ENCODE measurements around the gene TUBA1B. TPM values are rescaled to one million over a fixed set of nuclear protein-coding genes. Genes with fewer than 3 reads are reported as not detected.

Gene TUBA1B
- total and polyA plus RNA-seq, 2 donors (not counting 3 experiments of a cell fraction or from before 2014, with no cell fraction given) = 2,245 to 5,362 TPM

- DNase-seq (ENCODE audit: low read depth, low spot score) (peak; percentile 37), FAIRE-seq (peak; percentile 63)
- BruUV-seq (replicated peaks) = TSS peak; percentile 19
- Histone ChIP-seq H2AFZ (ENCODE audit: low read depth, low read length) (peak overlapping the region; percentile 37), H3K4me2 (ENCODE audit: insufficient read depth, low read length) (peak overlapping the region; percentile 79), H3K27ac (ENCODE audit: insufficient read depth, low read depth, low read length) (peak overlapping the region; percentile 36), H3K36me3 (ENCODE audit: control insufficient read depth in 2 of 2, extremely low read depth in 1 of 2, insufficient read depth in 2 of 2, low read length in 2 of 2) (peaks cover 0 to 14% of the 10 kb centered on the region in 2 experiments), H3K9ac (replicated peaks; ENCODE audit: extremely low read depth, insufficient read depth, low read length) (peak overlapping the region; percentile 67), H3K9me3 (replicated peaks; ENCODE audit: control insufficient read depth, insufficient read depth, low read length) (no peaks in the 10 kb centered on the region), H3K9me1 (replicated peaks; ENCODE audit: control insufficient read depth, extremely low read depth, insufficient read depth, low read length) (no peaks in the 10 kb centered on the region), H3K4me1 (ENCODE audit: control insufficient read depth, extremely low read depth, insufficient read depth, low read length) (peaks cover 28% of the 10 kb centered on the region), H3K4me3 (replicated peaks in 1 of 3; ENCODE audit: insufficient read depth in 1 of 3, low read depth in 1 of 3, low read length in 3 of 3) (peak overlapping the region; percentile 36 to 92 (median 68)), H4K20me1 (replicated peaks; ENCODE audit: control insufficient read depth, extremely low read depth, insufficient read depth, low read length) (no peaks in the 10 kb centered on the region), H3K79me2 (ENCODE audit: control insufficient read depth, insufficient read depth, low read length) (peaks cover 26% of the 10 kb centered on the region), H3K27me3 (ENCODE audit: control insufficient read depth in 2 of 2, insufficient read depth in 2 of 2, low read length in 2 of 2) (no peaks in the 10 kb centered on the region)
- intact Hi-C loops (cut with micrococcal nuclease) (loop anchor here (1.0 to 2.0 kb wide), 2 partner anchors 16 to 21 kb away; partner anchors contain the start of genes DHH and TUBA1B), dilution Hi-C loops (cut with MboI; ENCODE audit: extremely low pct_ligation_motif_present, low sequenced_read_pairs) (no loop called here)
- CTCF ChIA-PET = interaction anchor here (1.0 to 5.7 kb wide), 17 partner anchors 8 to 132 kb away, joined by 3 to 56 read pairs (median 9); partner anchors contain the start of genes DHH and TUBA1B
- TF ChIP-seq JUN (IDR thresholded peaks at IDR 0.05; ENCODE audit: borderline replicate concordance, insufficient read depth, insufficient read length, low read depth) (no peak), POLR2A (IDR thresholded peaks at IDR 0.05; ENCODE audit: low read depth, low read length) (no peak), GATA2 (IDR thresholded peaks at IDR 0.05; ENCODE audit: insufficient read depth, insufficient read length, low read depth, low read length) (no peak)
- POLR2A ChIA-PET = interaction anchor here (0.8 to 5.2 kb wide), 5 partner anchors 8 to 50 kb away, joined by 3 to 27 read pairs (median 7); partner anchors contain the start of genes DHH, KMT2D and TUBA1B
These were observed 21.3 kb downstream of the TUBA1B start for GRCh38 chr12:49109641-49110463.

- Histone ChIP-seq H3K4me1 (ENCODE audit: control insufficient read depth, extremely low read depth, insufficient read depth, low read length) (peaks cover 36% of the 10 kb centered on the region), H3K4me3 (replicated peaks in 1 of 3; ENCODE audit: insufficient read depth in 1 of 3, low read depth in 1 of 3, low read length in 3 of 3) (peak overlapping the region in 2 of 3 experiments; percentile 68 to 92), H3K36me3 (ENCODE audit: control insufficient read depth in 2 of 2, extremely low read depth in 1 of 2, insufficient read depth in 2 of 2, low read length in 2 of 2) (peaks cover 5 to 20% of the 10 kb centered on the region in 2 experiments), H2AFZ (ENCODE audit: low read depth, low read length) (no peak overlapping the region), H4K20me1 (replicated peaks; ENCODE audit: control insufficient read depth, extremely low read depth, insufficient read depth, low read length) (no peaks in the 10 kb centered on the region), H3K27me3 (ENCODE audit: control insufficient read depth in 2 of 2, insufficient read depth in 2 of 2, low read length in 2 of 2) (no peaks in the 10 kb centered on the region), H3K9me3 (replicated peaks; ENCODE audit: control insufficient read depth, insufficient read depth, low read length) (no peaks in the 10 kb centered on the region), H3K27ac (ENCODE audit: insufficient read depth, low read depth, low read length) (no peak overlapping the region), H3K9ac (replicated peaks; ENCODE audit: extremely low read depth, insufficient read depth, low read length) (no peak overlapping the region), H3K9me1 (replicated peaks; ENCODE audit: control insufficient read depth, extremely low read depth, insufficient read depth, low read length) (no peaks in the 10 kb centered on the region), H3K4me2 (ENCODE audit: insufficient read depth, low read length) (peak overlapping the region; percentile 79), H3K79me2 (ENCODE audit: control insufficient read depth, insufficient read depth, low read length) (peaks cover 26% of the 10 kb centered on the region)
- dilution Hi-C loops (cut with MboI; ENCODE audit: extremely low pct_ligation_motif_present, low sequenced_read_pairs) = no loop called here
- DNase-seq (ENCODE audit: low read depth, low spot score) (peak; percentile 33), FAIRE-seq (no peak)
- CTCF ChIA-PET = interaction anchor here (1.2 to 5.7 kb wide), 9 partner anchors 10 to 117 kb away, joined by 3 to 56 read pairs (median 16); partner anchors contain the start of genes DHH and TUBA1B
- POLR2A ChIA-PET = interaction anchor here (0.6 to 5.2 kb wide), 3 partner anchors 9 to 26 kb away, joined by 3 to 27 read pairs (median 8); partner anchors contain the start of gene TUBA1B
- intact Hi-C loops (cut with micrococcal nuclease) = no loop called here
- no peak for TF ChIP-seq MYC (IDR thresholded peaks at IDR 0.05; ENCODE audit: low read depth, low read length)
- TF ChIP-seq EZH2 (IDR thresholded peaks at IDR 0.05; ENCODE audit: borderline replicate concordance, low read depth, low read length, severe bottlenecking) = no peak
- TF ChIP-seq MAX (IDR thresholded peaks at IDR 0.05; ENCODE audit: insufficient read depth, insufficient read length) = no peak
- TF ChIP-seq GATA2 (IDR thresholded peaks at IDR 0.05; ENCODE audit: insufficient read depth, insufficient read length, low read depth, low read length) = no peak
- no TSS peak for BruUV-seq (replicated peaks)
These were observed 22.2 kb downstream of the TUBA1B start for GRCh38 chr12:49108958-49109404.
